Central memory CD8-positive, alpha-beta T cell (primary cell): Measurements from ENCODE around the gene KRI1.
A peak's percentile ranks its signal among the peaks of the same experiment; 100 is the strongest.
"Not testable (repeated sequence)": the region's sequence is repeated elsewhere in the genome, so short reads cannot be mapped to it uniquely, and the experiment has no call there.

Experiments used
- ATAC-seq: fragments of 150-1000 bp; cut with Tn5 transposase; replicated peaks from 2 replicates; pipeline ENCODE4 v1.10.0; 2022; ENCODE audit warnings: mild to moderate bottlenecking, moderate FRiP score, moderate number of reproducible peaks; ENCODE audit not compliant: poor library complexity, severe bottlenecking; ENCODE audit errors: extremely low read depth
- DNase-seq, 2 donors: peaks; one replicate each; pipeline ENCODE4 v3.0.0; 2021; ENCODE audit warnings: low spot score in 2 of 2
- H3K27ac Mint-ChIP-seq: one replicate; pipeline ENCODE4 v1.8.0; 2022; ENCODE audit warnings: low read depth, mild to moderate bottlenecking, moderate library complexity, mixed read lengths
- H3K27me3 Mint-ChIP-seq: one replicate; pipeline ENCODE4 v1.8.0; 2022; ENCODE audit warnings: mixed read lengths
- H3K36me3 Mint-ChIP-seq: one replicate; pipeline ENCODE4 v1.8.0; 2022; ENCODE audit warnings: mild to moderate bottlenecking, moderate library complexity, mixed read lengths; ENCODE audit not compliant: insufficient read depth
- H3K4me1 Mint-ChIP-seq: one replicate; pipeline ENCODE4 v1.8.0; 2022; ENCODE audit warnings: mixed read lengths
- H3K4me3 Mint-ChIP-seq: one replicate; pipeline ENCODE4 v1.8.0; 2022; ENCODE audit warnings: mild to moderate bottlenecking, moderate library complexity, mixed read lengths
- H3K9me3 Mint-ChIP-seq: one replicate; pipeline ENCODE4 v1.8.0; 2022; ENCODE audit warnings: mixed read lengths

The KRI1 gene

DNA sequence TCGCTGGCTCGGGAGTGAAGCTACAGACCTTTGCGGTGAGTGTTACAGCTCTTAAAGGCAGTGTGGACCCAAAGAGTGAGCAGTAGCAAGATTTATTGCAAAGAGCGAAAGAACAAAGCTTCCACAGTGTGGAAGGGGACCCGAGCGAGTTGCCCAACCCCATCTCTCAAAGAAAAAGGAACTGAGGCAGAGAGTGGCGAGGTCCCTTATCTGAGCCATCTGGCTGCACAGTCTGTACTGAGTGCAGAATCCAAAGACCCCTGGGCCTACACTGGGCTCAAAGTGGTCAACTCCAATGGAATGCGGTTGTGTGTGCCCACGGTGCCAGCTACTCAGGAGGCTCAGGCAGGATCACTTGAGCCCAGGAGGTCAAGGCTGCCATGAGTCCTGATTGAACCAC lies 26.8 kb downstream of the KRI1 start:
- not testable (repeated sequence) for DNase-seq, H3K9me3 Mint-ChIP-seq, H3K4me3 Mint-ChIP-seq, H3K36me3 Mint-ChIP-seq, H3K27ac Mint-ChIP-seq, H3K4me1 Mint-ChIP-seq, ATAC-seq
- peaks cover 11% of the 10 kb centered on the region for H3K27me3 Mint-ChIP-seq

GRCh38 chr19:10538204-10538983 lies 27.4 kb downstream of the KRI1 start:
- Mint-ChIP-seq H3K36me3 (peaks cover under 1% of the 10 kb centered on the region), H3K4me3 (no peak overlapping the region), H3K9me3 (no peaks in the 10 kb centered on the region), H3K27me3 (peaks cover 11% of the 10 kb centered on the region), H3K4me1 (no peaks in the 10 kb centered on the region), H3K27ac (no peak overlapping the region)
- ATAC-seq = no peak
- no peak for DNase-seq

DNA sequence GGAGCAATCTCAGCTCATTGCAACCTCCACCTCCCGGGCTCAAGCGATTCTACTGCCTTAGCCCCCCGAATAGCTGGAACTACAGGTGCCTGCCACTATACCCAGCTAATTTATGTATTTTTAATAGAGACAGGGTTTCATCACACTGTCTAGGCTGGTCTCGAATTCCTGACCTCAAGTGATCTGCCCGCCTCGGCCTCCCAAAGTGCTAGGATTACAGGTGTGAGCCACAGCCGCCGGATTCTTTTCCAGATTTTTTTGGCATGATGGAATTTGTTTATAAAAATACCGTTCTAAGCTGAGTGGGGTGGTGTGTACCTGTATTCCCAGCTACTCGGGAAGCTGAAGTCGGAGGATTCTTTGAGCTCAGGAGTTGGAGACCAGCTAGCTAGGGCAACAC lies 28.1 kb downstream of the KRI1 start:
- H3K27me3 Mint-ChIP-seq = peaks cover 11% of the 10 kb centered on the region
- no peak for DNase-seq
- H3K36me3 Mint-ChIP-seq = no peaks in the 10 kb centered on the region
- no peak overlapping the region for H3K27ac Mint-ChIP-seq
- H3K4me3 Mint-ChIP-seq = no peak overlapping the region
- H3K4me1 Mint-ChIP-seq = no peaks in the 10 kb centered on the region
- H3K9me3 Mint-ChIP-seq = no peaks in the 10 kb centered on the region
- no peak for ATAC-seq

DNA sequence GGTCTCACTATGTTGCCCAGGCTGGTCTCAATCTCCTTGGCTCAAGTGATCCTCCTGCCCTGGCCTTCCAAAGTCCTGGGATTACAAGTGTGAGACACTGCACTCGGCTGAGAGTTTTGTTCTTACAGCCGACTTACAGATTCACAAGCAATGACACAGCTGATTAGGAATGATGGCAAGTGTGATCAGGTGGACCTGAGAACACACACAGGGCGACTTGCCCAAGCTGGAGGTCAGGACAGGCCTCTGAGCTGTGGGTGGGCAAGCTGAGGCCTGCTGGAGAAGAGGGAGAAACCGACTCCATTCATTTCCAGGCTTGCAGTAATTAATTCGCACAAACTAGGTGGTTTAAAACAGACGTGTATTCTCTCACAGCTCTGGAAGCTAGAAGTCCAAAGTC lies 30.2 kb downstream of the KRI1 start:
- peaks cover 9% of the 10 kb centered on the region for H3K27me3 Mint-ChIP-seq
- DNase-seq (no peak), ATAC-seq (no peak)
- no peaks in the 10 kb centered on the region for H3K36me3 Mint-ChIP-seq
- no peak overlapping the region for H3K27ac Mint-ChIP-seq
- H3K4me3 Mint-ChIP-seq = no peak overlapping the region
- no peaks in the 10 kb centered on the region for H3K9me3 Mint-ChIP-seq
- H3K4me1 Mint-ChIP-seq = no peaks in the 10 kb centered on the region

GRCh38 chr19:10533646-10534386 lies 32.0 kb downstream of the KRI1 start:
- ATAC-seq = no peak
- no peaks in the 10 kb centered on the region for H3K36me3 Mint-ChIP-seq
- no peaks in the 10 kb centered on the region for H3K27me3 Mint-ChIP-seq

GRCh38 chr19:10532457-10532856 lies 33.4 kb downstream of the KRI1 start:
- H3K27ac Mint-ChIP-seq = no peak overlapping the region
- H3K4me1 Mint-ChIP-seq = no peaks in the 10 kb centered on the region
- no peak for DNase-seq
- H3K4me3 Mint-ChIP-seq = no peak overlapping the region
- H3K36me3 Mint-ChIP-seq = peaks cover 1% of the 10 kb centered on the region
- H3K9me3 Mint-ChIP-seq = no peaks in the 10 kb centered on the region
- H3K27me3 Mint-ChIP-seq = no peaks in the 10 kb centered on the region
- no peak for ATAC-seq

More at GRCh38 chr19:10533646-10534386, 32.0 kb downstream of the KRI1 start:
- Mint-ChIP-seq H3K27ac (no peak overlapping the region), H3K4me1 (no peaks in the 10 kb centered on the region), H3K4me3 (no peak overlapping the region), H3K9me3 (no peaks in the 10 kb centered on the region)
- DNase-seq = no peak

DNA sequence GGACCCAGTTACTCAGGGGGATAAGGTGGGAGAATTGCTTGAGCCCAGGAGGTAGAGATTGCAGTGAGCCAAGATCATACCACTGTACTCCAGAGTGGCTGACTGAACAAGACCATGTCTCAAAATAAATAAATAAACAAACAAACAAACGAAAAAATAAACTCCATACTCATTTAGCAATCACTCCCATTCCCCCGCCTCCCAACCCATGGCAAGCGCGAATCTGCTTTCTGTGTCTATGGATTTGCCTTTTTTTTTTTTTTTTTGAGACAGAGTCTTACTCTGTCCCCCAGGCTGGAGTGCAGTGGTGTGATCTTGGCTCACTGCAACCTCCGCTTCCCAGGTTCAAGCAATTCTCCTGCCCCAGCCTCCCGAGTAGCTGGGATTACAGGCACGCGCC lies 38.9 kb downstream of the KRI1 start:
- H3K27ac Mint-ChIP-seq, H3K4me3 Mint-ChIP-seq, H3K36me3 Mint-ChIP-seq, DNase-seq, H3K9me3 Mint-ChIP-seq, H3K27me3 Mint-ChIP-seq, ATAC-seq: not testable (repeated sequence)
- H3K4me1 Mint-ChIP-seq = peaks cover 14% of the 10 kb centered on the region

GRCh38 chr19:10525636-10526035 lies 40.2 kb downstream of the KRI1 start:
- H3K9me3 Mint-ChIP-seq = no peaks in the 10 kb centered on the region
- peaks cover 7% of the 10 kb centered on the region for H3K36me3 Mint-ChIP-seq
- peaks cover 14% of the 10 kb centered on the region for H3K4me1 Mint-ChIP-seq
- no peak for DNase-seq
- ATAC-seq = no peak
- no peak overlapping the region for H3K4me3 Mint-ChIP-seq
- H3K27ac Mint-ChIP-seq = no peak overlapping the region
- no peaks in the 10 kb centered on the region for H3K27me3 Mint-ChIP-seq

DNA sequence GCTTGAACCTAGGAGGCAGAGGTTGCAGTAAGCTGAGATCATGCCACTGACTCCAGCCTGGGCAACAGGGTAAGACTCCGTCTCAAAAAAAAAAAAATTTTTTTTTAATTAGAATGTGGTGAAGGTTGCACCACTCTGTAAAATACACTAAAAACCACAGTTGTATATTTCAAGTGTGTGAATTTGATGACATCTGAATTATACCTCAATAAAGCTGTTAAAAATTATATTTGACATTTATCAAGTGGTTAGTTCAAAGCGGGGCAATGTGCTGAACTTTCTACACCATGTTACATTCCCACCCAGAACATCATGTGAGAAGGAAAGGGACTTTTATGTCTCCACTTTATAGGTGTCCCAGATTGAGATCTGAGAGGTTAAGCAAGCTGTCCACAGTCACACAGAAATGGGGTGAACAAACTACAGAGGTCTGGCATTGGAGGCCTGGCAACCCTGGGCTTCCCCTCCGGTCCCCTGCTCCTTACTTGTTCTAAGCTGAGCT lies 42.6 kb downstream of the KRI1 start:
- peaks cover 33% of the 10 kb centered on the region for H3K4me1 Mint-ChIP-seq
- ATAC-seq = peak; percentile 87
- H3K9me3 Mint-ChIP-seq = no peaks in the 10 kb centered on the region
- H3K4me3 Mint-ChIP-seq = peak overlapping the region; percentile 36
- peaks cover 10% of the 10 kb centered on the region for H3K36me3 Mint-ChIP-seq
- H3K27me3 Mint-ChIP-seq = no peaks in the 10 kb centered on the region
- peak overlapping the region; percentile 85 for H3K27ac Mint-ChIP-seq
- peak in 1 of 2 donors; percentile 61 for DNase-seq

DNA sequence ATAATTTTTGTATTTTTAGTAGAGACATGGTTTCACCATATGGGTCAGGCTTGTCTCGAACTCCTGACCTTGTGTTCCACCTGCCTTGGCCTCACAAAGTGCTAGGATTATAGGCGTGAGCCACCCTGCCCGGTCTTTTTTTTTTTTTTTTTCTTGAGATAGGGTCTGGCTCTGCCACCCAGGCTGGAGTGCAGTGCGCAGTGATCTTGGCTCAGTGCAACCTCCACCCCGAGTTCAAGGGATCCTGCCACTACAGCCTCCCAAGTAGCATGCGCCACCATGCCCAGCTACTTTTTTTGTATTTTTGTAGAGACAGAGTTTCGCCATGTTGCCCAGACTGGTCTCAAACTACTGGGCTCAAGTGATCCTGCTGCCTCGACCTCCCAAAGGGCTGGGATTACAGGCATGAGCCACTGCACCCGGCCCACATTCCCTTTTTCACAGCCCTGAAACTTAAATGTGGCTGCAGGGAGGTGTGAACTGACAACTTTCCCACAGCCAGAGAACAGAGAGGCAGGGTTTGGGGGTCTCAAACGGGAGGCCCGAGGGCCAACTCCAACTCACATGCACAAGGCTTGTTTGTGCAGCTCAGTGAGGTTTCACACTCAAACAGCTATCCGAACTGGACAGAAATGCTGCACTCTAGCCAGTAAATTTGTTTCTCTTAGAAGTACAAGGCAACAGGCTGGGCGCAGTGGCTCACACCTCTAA lies 44.2 kb downstream of the KRI1 start:
- ATAC-seq (no peak), DNase-seq (no peak)
- H3K9me3 Mint-ChIP-seq = no peaks in the 10 kb centered on the region
- peak overlapping the region; percentile 43 for H3K4me3 Mint-ChIP-seq
- no peaks in the 10 kb centered on the region for H3K27me3 Mint-ChIP-seq
- H3K27ac Mint-ChIP-seq = peak overlapping the region; percentile 85
- peaks cover 40% of the 10 kb centered on the region for H3K4me1 Mint-ChIP-seq
- peaks cover 15% of the 10 kb centered on the region for H3K36me3 Mint-ChIP-seq

DNA sequence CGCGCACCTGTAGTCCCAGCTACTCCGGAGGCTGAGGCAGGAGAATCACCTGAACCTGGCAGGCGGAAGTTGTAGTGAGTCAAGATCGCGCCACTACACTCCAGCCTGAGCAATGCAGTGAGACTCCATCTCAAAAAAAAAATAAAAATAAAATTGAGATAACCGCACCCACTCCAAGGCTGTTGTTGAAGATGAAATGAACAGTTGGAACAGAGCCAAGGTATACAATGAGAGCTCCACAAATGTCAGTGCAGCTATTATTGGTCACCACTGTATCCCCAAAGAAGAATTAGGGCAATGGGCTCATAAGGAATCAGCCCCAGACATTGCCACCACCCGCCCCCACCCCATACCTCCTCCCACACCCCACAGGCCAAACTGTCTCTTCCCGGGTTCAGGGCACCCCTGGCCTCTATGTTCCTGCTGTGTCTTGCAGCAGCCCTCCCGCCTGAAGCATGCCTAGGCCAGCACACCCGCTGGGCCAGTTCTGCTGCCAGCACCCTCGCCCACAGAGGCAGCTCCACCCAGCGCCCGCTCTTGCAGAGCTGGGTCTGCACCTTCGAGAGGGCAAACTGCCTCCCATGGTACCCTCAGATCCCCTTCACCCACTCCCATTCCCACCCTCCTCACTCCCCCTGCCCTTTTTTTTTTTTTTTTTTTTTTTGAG lies 45.0 kb downstream of the KRI1 start:
- ATAC-seq = no peak
- no peak for DNase-seq
- H3K4me3 Mint-ChIP-seq = peak overlapping the region; percentile 37
- peaks cover 22% of the 10 kb centered on the region for H3K36me3 Mint-ChIP-seq
- peak overlapping the region; percentile 49 for H3K27ac Mint-ChIP-seq
- peaks cover 44% of the 10 kb centered on the region for H3K4me1 Mint-ChIP-seq
- H3K27me3 Mint-ChIP-seq = no peaks in the 10 kb centered on the region
- H3K9me3 Mint-ChIP-seq = no peaks in the 10 kb centered on the region

DNA sequence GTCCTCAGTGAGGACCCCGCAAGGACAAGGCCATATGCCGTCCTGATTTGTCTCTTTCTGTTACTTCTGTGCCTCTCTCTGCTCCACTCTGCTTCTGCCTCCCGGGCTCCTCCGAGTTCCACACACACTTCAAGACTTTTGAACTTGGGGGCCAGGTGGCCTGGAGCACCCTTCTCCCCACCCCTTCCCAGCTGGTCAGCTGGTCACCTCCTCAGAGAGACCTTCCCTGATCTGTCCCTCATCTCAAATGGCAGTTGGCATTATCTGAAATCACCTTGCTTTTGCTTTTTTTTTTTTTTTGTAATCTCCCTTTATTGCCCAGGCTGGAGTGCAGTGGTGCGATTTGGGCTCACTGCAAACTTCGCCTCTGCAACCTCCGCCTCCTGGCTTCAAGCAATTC lies 46.4 kb downstream of the KRI1 start:
- ATAC-seq (no peak), DNase-seq (no peak)
- H3K36me3 Mint-ChIP-seq = peaks cover 36% of the 10 kb centered on the region
- H3K4me1 Mint-ChIP-seq = peaks cover 49% of the 10 kb centered on the region
- peak overlapping the region; percentile 89 for H3K27ac Mint-ChIP-seq
- no peaks in the 10 kb centered on the region for H3K27me3 Mint-ChIP-seq
- H3K4me3 Mint-ChIP-seq = peak overlapping the region; percentile 77
- H3K9me3 Mint-ChIP-seq = no peaks in the 10 kb centered on the region
